ENCODE results near the gene BCDIN3D.

DNA sequence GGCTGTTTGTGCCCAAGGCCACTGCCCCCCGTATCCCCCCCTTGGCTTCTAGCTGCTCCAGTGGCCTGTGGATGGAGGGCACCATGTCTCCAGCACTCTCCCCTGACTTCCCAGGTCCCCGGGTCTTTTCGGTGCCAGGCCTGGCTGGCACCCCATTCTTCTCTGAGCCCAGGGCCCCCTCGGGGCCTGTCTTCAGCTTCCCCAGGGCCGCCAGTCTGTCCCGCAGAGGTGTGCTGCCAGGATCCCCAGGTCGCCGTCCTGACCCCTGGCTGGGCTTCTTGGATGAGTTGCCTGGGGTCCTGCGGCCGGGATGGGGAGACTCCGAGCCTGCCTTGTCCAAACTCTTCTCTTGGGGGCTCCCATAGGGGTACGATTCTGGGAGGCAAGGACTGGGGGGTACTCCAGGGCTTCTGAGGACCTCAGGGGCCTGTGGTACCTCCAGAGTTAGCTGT, 47.2 kb downstream of the BCDIN3D start:
- TF ChIP-seq, protein P1, sequence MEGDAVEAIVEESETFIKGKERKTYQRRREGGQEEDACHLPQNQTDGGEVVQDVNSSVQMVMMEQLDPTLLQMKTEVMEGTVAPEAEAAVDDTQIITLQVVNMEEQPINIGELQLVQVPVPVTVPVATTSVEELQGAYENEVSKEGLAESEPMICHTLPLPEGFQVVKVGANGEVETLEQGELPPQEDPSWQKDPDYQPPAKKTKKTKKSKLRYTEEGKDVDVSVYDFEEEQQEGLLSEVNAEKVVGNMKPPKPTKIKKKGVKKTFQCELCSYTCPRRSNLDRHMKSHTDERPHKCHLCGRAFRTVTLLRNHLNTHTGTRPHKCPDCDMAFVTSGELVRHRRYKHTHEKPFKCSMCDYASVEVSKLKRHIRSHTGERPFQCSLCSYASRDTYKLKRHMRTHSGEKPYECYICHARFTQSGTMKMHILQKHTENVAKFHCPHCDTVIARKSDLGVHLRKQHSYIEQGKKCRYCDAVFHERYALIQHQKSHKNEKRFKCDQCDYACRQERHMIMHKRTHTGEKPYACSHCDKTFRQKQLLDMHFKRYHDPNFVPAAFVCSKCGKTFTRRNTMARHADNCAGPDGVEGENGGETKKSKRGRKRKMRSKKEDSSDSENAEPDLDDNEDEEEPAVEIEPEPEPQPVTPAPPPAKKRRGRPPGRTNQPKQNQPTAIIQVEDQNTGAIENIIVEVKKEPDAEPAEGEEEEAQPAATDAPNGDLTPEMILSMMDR (IDR thresholded peaks at IDR 0.05; ENCODE audit: low read length): no peak
- TF ChIP-seq EZH2 (IDR thresholded peaks at IDR 0.05; ENCODE audit: borderline replicate concordance, low read length): no peak

All from OCI-LY1 (cell line).